OCI-LY1 (cell line): Measurements from ENCODE around the gene TMEM100.

Experiments
- H2AFZ ChIP-seq: fragments of 200-600 bp; sonication (generic), shearing (Covaris generic); 2 replicates; pipeline ENCODE4 v1.6.0; 2014; ENCODE audit warnings: antibody characterized with exemption, mild to moderate bottlenecking, low read length
- H3F3A ChIP-seq: fragments of 200-600 bp; sonication (generic), shearing (Covaris generic); 2 replicates; pipeline ENCODE4 v1.6.0; 2014; ENCODE audit warnings: mild to moderate bottlenecking, antibody characterized with exemption, low read length, moderate library complexity; ENCODE audit not compliant: insufficient read depth
- H3K27ac ChIP-seq: fragments of 200-600 bp; sonication (generic); 2 replicates; pipeline ENCODE4 v1.5.1; 2014; ENCODE audit warnings: low read length, mixed run types, mild to moderate bottlenecking, low read depth; ENCODE audit not compliant: poor library complexity, severe bottlenecking
- H3K27me3 ChIP-seq: fragments of 200-600 bp; sonication (generic); 2 replicates; pipeline ENCODE4 v1.6.0; 2014; ENCODE audit warnings: antibody characterized with exemption, mild to moderate bottlenecking, low read length, moderate library complexity; ENCODE audit not compliant: insufficient read depth
- H3K36me3 ChIP-seq: fragments of 200-600 bp; sonication (generic); 2 replicates; pipeline ENCODE4 v1.6.1; 2014; ENCODE audit warnings: mild to moderate bottlenecking, antibody characterized with exemption, low read length, moderate library complexity, mixed read lengths; ENCODE audit not compliant: insufficient read depth
- H3K4me1 ChIP-seq: fragments of 200-600 bp; sonication (generic); 2 replicates; pipeline ENCODE4 v1.5.1; 2014; ENCODE audit warnings: mild to moderate bottlenecking, low read length, moderate library complexity; ENCODE audit not compliant: insufficient read depth, severe bottlenecking
- H3K4me2 ChIP-seq: fragments of 200-600 bp; sonication (generic), shearing (Covaris generic); 2 replicates; pipeline ENCODE4 v1.6.1; 2014; ENCODE audit warnings: low read length
- H3K4me3 ChIP-seq: fragments of 200-600 bp; sonication (generic); 2 replicates; pipeline ENCODE4 v1.5.1; 2014; ENCODE audit warnings: low read length, low read depth, mild to moderate bottlenecking, mixed read lengths; ENCODE audit not compliant: poor library complexity, severe bottlenecking
- H3K79me2 ChIP-seq: fragments of 200-600 bp; shearing (Covaris generic); 2 replicates; pipeline ENCODE4 v1.6.1; 2016; ENCODE audit warnings: mixed run types, low read length, mixed read lengths; ENCODE audit not compliant: insufficient read depth
- H3K9ac ChIP-seq: fragments of 200-600 bp; sonication (generic), shearing (Covaris generic); 2 replicates; pipeline ENCODE4 v1.6.1; 2014; ENCODE audit warnings: mild to moderate bottlenecking, low read length, mixed read lengths
- H3K9me2 ChIP-seq: fragments of 200-600 bp; sonication (generic), shearing (Covaris generic); 2 replicates; pipeline ENCODE4 v1.6.1; 2014; ENCODE audit warnings: low read depth, mild to moderate bottlenecking, low read length, mixed read lengths
- H3K9me3 ChIP-seq: fragments of 200-600 bp; shearing (Covaris generic); 2 replicates; pipeline ENCODE4 v1.6.1; 2014; ENCODE audit warnings: low read length, mixed read lengths
- H4K20me1 ChIP-seq: fragments of 200-600 bp; sonication (generic), shearing (Covaris generic); 2 replicates; pipeline ENCODE4 v1.6.0; 2016; ENCODE audit warnings: mild to moderate bottlenecking, low read length; ENCODE audit not compliant: insufficient read depth
- EZH2 ChIP-seq: fragments of 200-600 bp; sonication (generic), shearing (Covaris generic); IDR thresholded peaks from 2 replicates; pipeline ENCODE4 v1.8.0; 2017; ENCODE audit warnings: borderline replicate concordance, mixed run types, mild to moderate bottlenecking, antibody characterized with exemption, low read length, moderate library complexity, mixed read lengths
- TF ChIP-seq, protein P1 (sequence below): fragments of 200-600 bp; sonication (generic), shearing (Covaris generic); IDR thresholded peaks from 2 replicates; pipeline ENCODE4 v1.5.1; 2017; ENCODE audit warnings: mild to moderate bottlenecking, antibody characterized with exemption, low read length, moderate library complexity, mixed read lengths

The TMEM100 gene

DNA sequence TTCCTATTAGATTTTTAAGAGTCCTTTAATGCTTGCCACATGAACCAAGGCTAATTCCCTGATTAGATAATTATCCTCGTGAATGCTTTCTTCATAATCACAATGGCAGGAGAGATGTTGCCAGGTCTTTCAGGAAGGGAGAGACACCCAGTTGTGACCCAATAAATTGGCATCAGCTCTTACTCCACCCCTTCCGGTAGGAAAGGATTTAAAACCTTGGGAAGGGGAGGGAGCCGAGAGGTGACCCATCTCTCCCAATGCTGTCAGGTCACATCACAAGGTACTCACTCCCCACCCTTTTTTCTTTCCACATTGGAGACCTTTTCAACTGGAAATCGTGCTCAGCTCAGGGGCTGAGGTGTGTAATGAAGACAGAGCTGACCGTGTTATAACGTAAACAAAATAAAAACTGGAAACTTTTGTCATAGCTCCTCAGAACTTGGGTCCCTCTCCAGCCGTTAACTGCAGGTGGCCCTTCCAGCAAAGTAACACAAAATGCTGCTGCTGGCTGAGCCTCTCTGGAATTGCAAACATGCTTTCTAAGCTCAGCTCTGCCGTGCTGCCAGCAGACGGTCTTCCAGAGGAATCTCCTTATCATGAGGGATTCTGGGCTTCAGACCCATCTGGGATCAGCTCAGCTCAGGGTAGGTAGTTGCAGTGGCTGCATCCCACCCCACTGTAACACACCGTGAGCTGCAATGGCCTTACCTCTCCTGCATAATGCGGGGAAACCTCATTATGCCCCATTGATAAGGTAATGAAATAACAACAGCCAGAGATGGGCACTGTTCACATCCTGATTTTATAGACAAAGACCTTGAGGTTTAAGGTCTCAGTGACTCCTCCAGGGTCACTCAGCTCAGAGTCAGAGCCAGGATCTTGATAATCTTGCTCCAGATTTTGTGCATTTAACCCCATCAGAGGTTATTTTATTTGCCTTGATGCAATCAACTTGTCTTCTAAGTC, 15.6 kb downstream of the TMEM100 start:
- Histone ChIP-seq H3F3A (no peaks in the 10 kb centered on the region), H3K27me3 (no peaks in the 10 kb centered on the region), H3K27ac (no peak overlapping the region), H3K79me2 (no peaks in the 10 kb centered on the region), H3K4me2 (no peak overlapping the region), H3K36me3 (no peaks in the 10 kb centered on the region), H3K4me1 (no peaks in the 10 kb centered on the region), H3K9me2 (no peaks in the 10 kb centered on the region), H2AFZ (no peak overlapping the region), H3K9ac (no peak overlapping the region), H3K4me3 (no peak overlapping the region), H4K20me1 (no peaks in the 10 kb centered on the region), H3K9me3 (no peaks in the 10 kb centered on the region)
- TF ChIP-seq, protein P1, sequence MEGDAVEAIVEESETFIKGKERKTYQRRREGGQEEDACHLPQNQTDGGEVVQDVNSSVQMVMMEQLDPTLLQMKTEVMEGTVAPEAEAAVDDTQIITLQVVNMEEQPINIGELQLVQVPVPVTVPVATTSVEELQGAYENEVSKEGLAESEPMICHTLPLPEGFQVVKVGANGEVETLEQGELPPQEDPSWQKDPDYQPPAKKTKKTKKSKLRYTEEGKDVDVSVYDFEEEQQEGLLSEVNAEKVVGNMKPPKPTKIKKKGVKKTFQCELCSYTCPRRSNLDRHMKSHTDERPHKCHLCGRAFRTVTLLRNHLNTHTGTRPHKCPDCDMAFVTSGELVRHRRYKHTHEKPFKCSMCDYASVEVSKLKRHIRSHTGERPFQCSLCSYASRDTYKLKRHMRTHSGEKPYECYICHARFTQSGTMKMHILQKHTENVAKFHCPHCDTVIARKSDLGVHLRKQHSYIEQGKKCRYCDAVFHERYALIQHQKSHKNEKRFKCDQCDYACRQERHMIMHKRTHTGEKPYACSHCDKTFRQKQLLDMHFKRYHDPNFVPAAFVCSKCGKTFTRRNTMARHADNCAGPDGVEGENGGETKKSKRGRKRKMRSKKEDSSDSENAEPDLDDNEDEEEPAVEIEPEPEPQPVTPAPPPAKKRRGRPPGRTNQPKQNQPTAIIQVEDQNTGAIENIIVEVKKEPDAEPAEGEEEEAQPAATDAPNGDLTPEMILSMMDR = no peak
- no peak for TF ChIP-seq EZH2

GRCh38 chr17:55705847-55706246, 16.8 kb downstream of the TMEM100 start:
- Histone ChIP-seq H4K20me1 (no peaks in the 10 kb centered on the region), H2AFZ (no peak overlapping the region)

GRCh38 chr17:55704401-55704800, 18.3 kb downstream of the TMEM100 start:
- no peaks in the 10 kb centered on the region for H3K9me2 ChIP-seq
- H3K79me2 ChIP-seq = no peaks in the 10 kb centered on the region
- no peak overlapping the region for H3K27ac ChIP-seq
- H3K9me3 ChIP-seq = peaks cover 4% of the 10 kb centered on the region; the same call in 1 of the 2 replicates
- no peak overlapping the region for H2AFZ ChIP-seq
- no peaks in the 10 kb centered on the region for H4K20me1 ChIP-seq
- H3K9ac ChIP-seq = no peak overlapping the region
- no peaks in the 10 kb centered on the region for H3K36me3 ChIP-seq
- H3K4me1 ChIP-seq = no peaks in the 10 kb centered on the region
- H3K27me3 ChIP-seq = no peaks in the 10 kb centered on the region
- no peak overlapping the region for H3K4me2 ChIP-seq
- H3K4me3 ChIP-seq = no peak overlapping the region
- TF ChIP-seq, protein P1 = no peak
- TF ChIP-seq EZH2 = no peak
- no peaks in the 10 kb centered on the region for H3F3A ChIP-seq

More at GRCh38 chr17:55705847-55706246, 16.8 kb downstream of the TMEM100 start:
- peaks cover 4% of the 10 kb centered on the region; the same call in 1 of the 2 replicates for H3K9me3 ChIP-seq
- no peak overlapping the region for H3K4me2 ChIP-seq
- no peak overlapping the region for H3K4me3 ChIP-seq
- no peaks in the 10 kb centered on the region for H3K27me3 ChIP-seq
- no peaks in the 10 kb centered on the region for H3K79me2 ChIP-seq
- H3F3A ChIP-seq = no peaks in the 10 kb centered on the region
- no peaks in the 10 kb centered on the region for H3K9me2 ChIP-seq
- no peak overlapping the region for H3K27ac ChIP-seq
- H3K36me3 ChIP-seq = no peaks in the 10 kb centered on the region
- H3K9ac ChIP-seq = no peak overlapping the region
- TF ChIP-seq, protein P1 = no peak
- no peaks in the 10 kb centered on the region for H3K4me1 ChIP-seq
